ENCODE data around the gene JOSD2. TPM values are rescaled to one million over a fixed set of nuclear protein-coding genes. Genes with fewer than 3 reads are reported as not detected.

Gene JOSD2
- total RNA-seq, 6 donors from 2014 or later, result 22.6 to 59.2 (median 40.1) TPM

GRCh38 chr19:50549927-50550593, 39.1 kb upstream of the JOSD2 start:
- WGBS, 2 donors, result 68 to 81% methylated on average over 12 to 17 of the region's 17 CpGs
- Histone ChIP-seq H3K4me1 (peaks cover 3 to 28% (median 8%) of the 10 kb centered on the region in 4 donors), H3K4me3 (peak overlapping the region in 2 of 4 donors; percentile 34 to 37), H3K9me3 (no peaks in the 10 kb centered on the region), H3K27me3 (peaks cover 0 to 8% (median 2%) of the 10 kb centered on the region in 4 donors), H3K27ac (peak overlapping the region in 1 of 4 donors; percentile 34), H3K36me3 (no peaks in the 10 kb centered on the region)
- ATAC-seq (ENCODE audit: low FRiP score in 2 of 2) (no peak), DNase-seq (no peak)
- TF ChIP-seq EP300 (IDR thresholded peaks at IDR 0.05) (no peak), CTCF (IDR thresholded peaks at IDR 0.05) (no peak), POLR2A (IDR thresholded peaks at IDR 0.05) (no peak), POLR2AphosphoS5 (IDR thresholded peaks at IDR 0.05) (no peak)

- no peak for DNase-seq
- ATAC-seq (ENCODE audit: low FRiP score in 2 of 2), result no peak
These were observed 38.3 kb upstream of the JOSD2 start for GRCh38 chr19:50549059-50549926.

GRCh38 chr19:50548191-50549058, 37.4 kb upstream of the JOSD2 start:
- Histone ChIP-seq H3K27ac (peak overlapping the region in 2 of 4 donors; percentile 4 to 40), H3K9me3 (no peaks in the 10 kb centered on the region), H3K36me3 (no peaks in the 10 kb centered on the region), H3K4me1 (peaks cover 3 to 28% (median 8%) of the 10 kb centered on the region in 4 donors), H3K4me3 (no peak overlapping the region), H3K27me3 (peaks cover 0 to 8% (median 2%) of the 10 kb centered on the region in 4 donors)
- DNase-seq, result no peak
- TF ChIP-seq POLR2AphosphoS5 (IDR thresholded peaks at IDR 0.05) (no peak), EP300 (IDR thresholded peaks at IDR 0.05) (no peak), POLR2A (IDR thresholded peaks at IDR 0.05) (no peak), CTCF (IDR thresholded peaks at IDR 0.05) (no peak)
- peak in 1 of 2 donors; percentile 13 for ATAC-seq (ENCODE audit: low FRiP score in 2 of 2)
- WGBS, 2 donors, result 72 to 82% methylated on average over 21 to 45 of the region's 45 CpGs

More at GRCh38 chr19:50549059-50549926, 38.3 kb upstream of the JOSD2 start:
- H3K4me1 ChIP-seq, result peaks cover 3 to 28% (median 8%) of the 10 kb centered on the region in 4 donors
- no peak overlapping the region for H3K4me3 ChIP-seq
- WGBS, 2 donors, result 66 to 79% methylated on average over 18 to 20 of the region's 22 CpGs
- peaks cover 0 to 8% (median 2%) of the 10 kb centered on the region in 4 donors for H3K27me3 ChIP-seq
- no peaks in the 10 kb centered on the region for H3K9me3 ChIP-seq
- TF ChIP-seq EP300 (IDR thresholded peaks at IDR 0.05), result no peak
- peak overlapping the region in 1 of 4 donors; percentile 34 for H3K27ac ChIP-seq
- H3K36me3 ChIP-seq, result no peaks in the 10 kb centered on the region

GRCh38 chr19:50547385-50548190, 36.6 kb upstream of the JOSD2 start:
- Histone ChIP-seq H3K36me3 (no peaks in the 10 kb centered on the region), H3K4me3 (no peak overlapping the region), H3K4me1 (peaks cover 3 to 28% (median 8%) of the 10 kb centered on the region in 4 donors), H3K27ac (peak overlapping the region in 3 of 4 donors; percentile 4 to 40 (median 30)), H3K9me3 (no peaks in the 10 kb centered on the region), H3K27me3 (peaks cover 0 to 8% (median 2%) of the 10 kb centered on the region in 4 donors)
- ATAC-seq (ENCODE audit: low FRiP score in 2 of 2) (no peak), DNase-seq (no peak)
- WGBS, 2 donors, result 33 to 67% methylated on average over 3 to 17 of the region's 18 CpGs
- TF ChIP-seq POLR2A (IDR thresholded peaks at IDR 0.05) (no peak), POLR2AphosphoS5 (IDR thresholded peaks at IDR 0.05) (no peak), EP300 (IDR thresholded peaks at IDR 0.05) (no peak), CTCF (IDR thresholded peaks at IDR 0.05) (no peak)
